Measurements from ENCODE around the gene RARG. TPM values are rescaled to one million over a fixed set of nuclear protein-coding genes. Genes with fewer than 3 reads are reported as not detected.

RARG gene
- polyA plus RNA-seq, 1 donor (not counting 4 experiments of a cell fraction or from before 2014, with no cell fraction given), result 26.4 TPM

GRCh38 chr12:53235742-53236442 lies 3.9 kb upstream of the RARG start:
- FAIRE-seq, result no peak
- H3K79me2 ChIP-seq (ENCODE audit: control insufficient read depth, insufficient read depth, low read length), result peaks cover 5% of the 10 kb centered on the region
- no peak for DNase-seq (ENCODE audit: low read depth, low spot score)
- no peaks in the 10 kb centered on the region for H3K9me1 ChIP-seq (ENCODE audit: control insufficient read depth, extremely low read depth, insufficient read depth, low read length)
- H3K27ac ChIP-seq (ENCODE audit: control insufficient read depth, insufficient read depth, low read length), result no peak overlapping the region
- H2AFZ ChIP-seq (ENCODE audit: control insufficient read depth, low read length), result peak overlapping the region; percentile 51
- H3K4me2 ChIP-seq (ENCODE audit: control insufficient read depth, extremely low read depth, insufficient read depth, low read depth, low read length), result peak overlapping the region; percentile 34
- no peaks in the 10 kb centered on the region for H4K20me1 ChIP-seq (ENCODE audit: control insufficient read depth, extremely low read depth, insufficient read depth, low read length)
- no peaks in the 10 kb centered on the region for H3K9me3 ChIP-seq (ENCODE audit: control insufficient read depth, low read depth, low read length)
- no peaks in the 10 kb centered on the region for H3K36me3 ChIP-seq (ENCODE audit: control insufficient read depth in 2 of 2, extremely low read depth in 1 of 2, insufficient read depth in 2 of 2, low read length in 2 of 2)
- TF ChIP-seq CTCF (optimal IDR thresholded peaks at IDR 0.05 in 1 of 3, IDR thresholded peaks at IDR 0.05 in 1 of 3, conservative IDR thresholded peaks at IDR 0.05 in 1 of 3; ENCODE audit: extremely low read depth in 1 of 3, insufficient read depth in 2 of 3, low read length in 3 of 3), result no peak
- no peak for TF ChIP-seq EZH2 (IDR thresholded peaks at IDR 0.05; ENCODE audit: low read length)
- dilution Hi-C loops (cut with MboI; ENCODE audit: extremely low pct_ligation_motif_present, low sequenced_read_pairs), result no loop called here
- no peak overlapping the region for H3K4me3 ChIP-seq (ENCODE audit: control insufficient read depth in 2 of 3, extremely low read depth in 1 of 3, insufficient read depth in 2 of 3, low read depth in 1 of 3, low read length in 3 of 3)
- H3K4me1 ChIP-seq (ENCODE audit: control insufficient read depth, extremely low read depth, insufficient read depth, low read length), result peaks cover 38% of the 10 kb centered on the region
- no peak overlapping the region for H3K9ac ChIP-seq (ENCODE audit: control insufficient read depth, extremely low read depth, insufficient read depth, low read length)
- no peaks in the 10 kb centered on the region for H3K27me3 ChIP-seq (ENCODE audit: control insufficient read depth, extremely low read depth, insufficient read depth, low read length)

- H3K79me2 ChIP-seq (ENCODE audit: control insufficient read depth, insufficient read depth, low read length), result peaks cover 6% of the 10 kb centered on the region
- no peak overlapping the region for H3K4me2 ChIP-seq (ENCODE audit: control insufficient read depth, extremely low read depth, insufficient read depth, low read depth, low read length)
- H3K9me1 ChIP-seq (ENCODE audit: control insufficient read depth, extremely low read depth, insufficient read depth, low read length), result no peaks in the 10 kb centered on the region
- no peak for FAIRE-seq
- H4K20me1 ChIP-seq (ENCODE audit: control insufficient read depth, extremely low read depth, insufficient read depth, low read length), result no peaks in the 10 kb centered on the region
- dilution Hi-C loops (cut with MboI; ENCODE audit: extremely low pct_ligation_motif_present, low sequenced_read_pairs), result no loop called here
- H3K36me3 ChIP-seq (ENCODE audit: control insufficient read depth in 2 of 2, extremely low read depth in 1 of 2, insufficient read depth in 2 of 2, low read length in 2 of 2), result no peaks in the 10 kb centered on the region
- H3K9me3 ChIP-seq (ENCODE audit: control insufficient read depth, low read depth, low read length), result no peaks in the 10 kb centered on the region
- no peak for DNase-seq (ENCODE audit: low read depth, low spot score)
- H3K27ac ChIP-seq (ENCODE audit: control insufficient read depth, insufficient read depth, low read length), result no peak overlapping the region
- H3K9ac ChIP-seq (ENCODE audit: control insufficient read depth, extremely low read depth, insufficient read depth, low read length), result no peak overlapping the region
- H2AFZ ChIP-seq (ENCODE audit: control insufficient read depth, low read length), result no peak overlapping the region
- no peaks in the 10 kb centered on the region for H3K27me3 ChIP-seq (ENCODE audit: control insufficient read depth, extremely low read depth, insufficient read depth, low read length)
- TF ChIP-seq CTCF (optimal IDR thresholded peaks at IDR 0.05 in 1 of 3, IDR thresholded peaks at IDR 0.05 in 1 of 3, conservative IDR thresholded peaks at IDR 0.05 in 1 of 3; ENCODE audit: extremely low read depth in 1 of 3, insufficient read depth in 2 of 3, low read length in 3 of 3), result no peak
- no peak for TF ChIP-seq EZH2 (IDR thresholded peaks at IDR 0.05; ENCODE audit: low read length)
- H3K4me3 ChIP-seq (ENCODE audit: control insufficient read depth in 2 of 3, extremely low read depth in 1 of 3, insufficient read depth in 2 of 3, low read depth in 1 of 3, low read length in 3 of 3), result no peak overlapping the region
- H3K4me1 ChIP-seq (ENCODE audit: control insufficient read depth, extremely low read depth, insufficient read depth, low read length), result peaks cover 45% of the 10 kb centered on the region
Measured at GRCh38 chr12:53235164-53235563, 3.2 kb upstream of the RARG start.
